Stimulated activated CD8-positive, alpha-beta memory T cell treated with anti-CD3 and anti-CD28 coated beads, Interleukin-4, amount 100 ng/mL, for 24 hours (primary cell): Measurements from ENCODE around the gene DOCK8.
"Not testable (repeated sequence)": the region's sequence is repeated elsewhere in the genome, so short reads cannot be mapped to it uniquely, and the experiment has no call there.

ENCODE experiments used
- DNase-seq: peaks from one replicate; pipeline ENCODE4 v3.0.0-alpha.2; 2020; ENCODE audit warnings: low read depth

Gene DOCK8

DNA sequence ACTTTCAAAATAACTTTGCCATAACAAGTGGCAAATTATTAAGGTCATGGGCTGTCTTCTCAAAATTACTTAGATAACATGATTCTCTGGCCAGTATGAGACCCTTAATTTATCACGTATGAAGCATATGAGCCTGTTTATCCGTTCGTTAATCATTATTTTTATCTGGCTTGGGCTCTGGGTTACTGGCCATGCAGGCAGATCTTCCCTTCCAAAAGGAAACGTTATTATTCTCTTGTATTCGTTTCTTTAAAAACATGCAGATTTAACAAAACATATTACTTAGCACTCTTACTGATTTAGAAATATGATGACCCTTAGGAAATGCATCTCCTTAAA is 148.6 kb downstream of the DOCK8 start:
- DNase-seq = no peak

DNA sequence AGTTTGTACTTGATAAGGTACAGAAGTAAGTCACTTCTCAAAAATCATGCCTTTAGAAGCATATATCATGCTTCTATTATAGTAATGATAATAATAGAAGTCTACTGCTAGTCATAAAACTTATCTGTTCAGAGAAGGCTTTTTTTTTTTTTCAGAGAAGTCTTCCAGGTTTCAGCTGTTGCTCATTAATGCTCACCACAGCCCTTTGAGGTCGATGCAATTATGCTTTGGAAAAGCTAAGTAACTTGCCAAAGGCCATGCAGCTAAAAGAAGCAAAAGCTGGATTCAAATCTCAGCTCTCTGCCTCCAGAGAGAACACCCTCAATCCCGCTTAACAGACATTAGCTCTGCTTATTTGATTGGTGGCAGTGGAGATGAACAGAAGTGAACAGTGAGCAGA is 150.8 kb downstream of the DOCK8 start:
- no peak for DNase-seq

DNA sequence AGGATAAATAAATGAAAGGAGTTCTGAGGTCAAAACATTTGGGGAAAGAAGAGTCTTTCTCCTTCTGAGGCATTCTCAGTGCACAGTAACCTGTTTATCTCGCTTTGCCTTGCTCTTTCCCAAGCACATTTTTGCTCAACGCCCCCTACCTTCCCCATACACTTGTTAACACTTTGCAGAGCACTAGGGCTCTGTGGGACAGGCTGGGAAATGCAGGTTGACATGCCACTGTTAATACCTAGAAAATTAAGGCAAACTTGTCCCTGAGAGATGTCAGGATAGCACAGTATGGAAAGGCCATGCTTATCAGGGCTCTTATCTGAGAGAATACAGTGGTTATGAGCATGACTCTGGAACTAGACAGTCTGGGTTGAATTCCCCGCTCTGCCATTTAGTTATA is 152.0 kb downstream of the DOCK8 start:
- no peak for DNase-seq

DNA sequence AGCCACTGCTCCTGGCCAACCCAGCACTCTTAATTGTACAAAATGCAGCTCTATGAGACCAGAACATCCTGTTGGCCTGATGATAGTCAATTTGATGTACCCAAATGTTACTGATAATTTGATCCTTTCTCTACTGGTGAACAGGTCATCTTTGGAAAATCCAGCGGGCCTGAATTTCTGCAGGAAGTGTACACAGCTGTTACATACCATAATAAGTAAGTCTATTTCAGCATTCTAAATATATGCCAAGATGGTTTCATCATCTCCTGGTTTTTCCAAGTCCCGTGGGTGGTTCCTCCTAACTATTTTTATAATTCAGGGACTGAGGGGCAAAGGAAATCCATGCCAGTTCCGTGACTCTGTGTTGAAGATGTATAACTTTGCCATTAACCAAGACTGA is 155.4 kb downstream of the DOCK8 start:
- DNase-seq = no peak

DNA sequence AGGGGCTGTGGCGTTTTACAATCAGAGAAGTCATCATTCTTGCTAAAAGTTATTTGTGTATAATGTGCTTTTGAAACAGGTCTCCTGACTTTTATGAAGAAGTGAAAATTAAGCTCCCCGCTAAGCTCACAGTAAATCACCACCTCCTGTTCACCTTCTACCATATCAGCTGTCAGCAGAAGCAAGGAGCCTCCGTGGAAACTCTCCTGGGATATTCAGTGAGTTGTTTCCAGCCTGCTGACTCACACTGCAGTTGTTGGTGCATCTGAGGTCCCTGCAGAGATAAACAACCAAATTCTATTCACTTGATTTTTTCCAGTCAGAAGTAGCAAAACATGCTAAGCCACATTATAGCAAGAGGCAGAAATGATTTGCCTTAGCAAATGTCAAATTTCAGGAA is 156.7 kb downstream of the DOCK8 start:
- no peak for DNase-seq

DNA sequence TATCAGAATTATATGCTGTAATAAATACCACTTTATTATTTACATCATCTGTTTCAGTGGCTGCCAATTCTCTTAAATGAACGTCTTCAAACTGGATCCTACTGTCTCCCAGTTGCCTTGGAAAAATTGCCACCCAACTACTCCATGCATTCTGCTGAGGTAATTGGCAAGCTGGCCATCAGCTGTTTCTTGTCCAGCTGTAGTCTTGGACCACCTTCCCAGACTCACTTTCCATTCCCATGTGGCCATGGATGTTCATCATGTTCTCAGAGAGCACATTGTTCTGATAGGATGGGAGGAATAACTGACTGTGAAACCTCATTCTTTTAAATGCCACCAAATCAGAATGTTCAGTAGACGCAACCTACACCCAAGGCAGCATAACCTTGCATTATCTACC is 157.5 kb downstream of the DOCK8 start:
- DNase-seq = no peak

DNA sequence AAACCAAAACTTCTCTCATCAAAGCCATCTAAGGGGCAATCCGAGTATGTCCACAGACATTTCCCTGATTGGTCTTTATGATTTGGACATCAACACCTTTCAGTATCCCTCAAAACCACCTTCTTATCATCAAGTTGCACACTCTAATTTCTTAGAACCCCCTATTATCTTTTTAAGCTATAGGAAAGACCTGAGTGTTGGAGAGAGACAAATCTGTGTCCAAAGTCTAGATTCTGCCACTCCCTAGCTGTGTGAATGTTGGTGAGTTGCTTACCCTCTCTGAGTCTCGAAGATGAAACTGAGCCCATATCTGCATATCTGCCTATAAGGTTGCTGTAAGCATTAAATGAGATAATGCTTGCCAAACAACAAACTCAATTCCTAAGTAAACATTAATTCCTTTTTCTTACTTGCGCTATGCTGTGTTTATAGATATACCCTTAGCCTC is 159.1 kb downstream of the DOCK8 start:
- DNase-seq = no peak

DNA sequence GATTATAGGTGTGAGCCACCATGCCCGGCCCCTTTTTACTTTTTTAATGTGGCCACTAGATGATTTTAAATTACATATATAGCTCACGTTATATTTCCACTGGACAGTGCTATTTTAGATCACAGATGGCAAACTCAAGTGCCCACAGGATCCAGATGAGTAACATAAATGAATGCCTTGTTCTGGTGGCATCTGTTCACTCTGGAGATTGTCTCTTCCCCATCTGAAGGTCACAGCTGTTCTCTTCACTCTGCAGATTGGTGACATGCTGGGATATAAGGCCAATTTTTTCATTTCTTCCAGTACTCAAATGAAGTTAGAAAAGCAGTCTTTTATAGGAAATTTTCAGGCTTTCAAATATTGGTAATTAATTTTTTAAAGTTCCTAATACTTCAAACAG is 160.1 kb downstream of the DOCK8 start:
- DNase-seq = no peak

DNA sequence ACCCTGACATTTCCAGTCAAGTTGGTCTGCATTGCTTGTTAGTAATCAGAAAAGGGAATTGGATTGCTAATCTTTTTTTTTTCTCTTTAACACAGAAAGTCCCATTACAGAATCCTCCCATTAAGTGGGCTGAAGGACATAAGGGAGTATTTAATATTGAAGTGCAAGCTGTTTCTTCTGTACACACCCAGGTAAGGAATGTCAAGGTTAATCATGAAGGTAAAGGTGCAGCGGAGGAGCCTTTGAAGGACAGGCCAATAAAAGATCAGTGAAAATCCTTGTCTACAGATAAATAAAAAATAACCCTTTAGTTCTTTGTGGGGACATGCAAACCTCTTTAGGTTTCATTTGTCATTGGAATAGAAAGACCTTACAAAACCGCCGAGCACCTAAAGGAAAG is 161.4 kb downstream of the DOCK8 start:
- no peak for DNase-seq

GRCh38 chr9:378263-378662 is 163.6 kb downstream of the DOCK8 start:
- no peak for DNase-seq

DNA sequence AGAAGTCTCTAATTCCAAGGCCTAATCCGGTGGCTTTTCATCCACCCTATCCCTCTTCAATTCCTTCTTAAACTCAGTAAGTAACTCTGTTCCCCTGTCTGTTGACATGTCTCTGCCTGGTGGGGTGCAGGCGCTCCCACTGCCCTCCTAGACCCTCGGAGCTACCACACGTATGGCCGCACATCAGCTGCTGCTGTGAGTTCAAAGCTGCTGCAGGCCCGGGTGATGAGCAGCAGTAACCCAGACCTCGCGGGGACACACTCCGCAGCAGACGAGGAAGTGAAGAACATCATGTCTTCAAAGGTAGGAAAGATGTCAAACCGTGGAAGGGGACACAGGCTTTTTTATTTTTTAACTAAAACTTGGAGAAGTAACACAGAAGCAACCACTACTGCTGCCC is 167.7 kb downstream of the DOCK8 start:
- DNase-seq = no peak

- DNase-seq = no peak
These were observed 171.2 kb downstream of the DOCK8 start for GRCh38 chr9:385818-386398.

DNA sequence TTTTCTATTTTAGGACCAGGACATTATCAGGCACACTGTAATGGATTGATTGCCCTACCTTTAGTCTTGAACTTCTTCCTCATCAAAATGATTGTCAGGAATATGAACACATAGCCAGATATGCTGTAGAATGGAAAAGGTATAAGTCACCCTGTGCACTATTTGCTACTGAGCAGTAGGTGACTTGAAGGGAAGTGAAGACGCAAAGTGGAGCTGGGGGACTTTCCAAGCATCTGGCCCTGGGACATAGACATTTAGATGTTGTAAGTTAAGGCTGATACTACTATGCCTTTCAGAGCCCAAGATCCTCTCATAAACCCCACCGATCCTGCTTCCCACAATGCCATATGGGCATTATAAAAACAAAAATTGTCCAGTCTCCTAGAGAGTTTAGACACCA is 174.5 kb downstream of the DOCK8 start:
- no peak for DNase-seq

DNA sequence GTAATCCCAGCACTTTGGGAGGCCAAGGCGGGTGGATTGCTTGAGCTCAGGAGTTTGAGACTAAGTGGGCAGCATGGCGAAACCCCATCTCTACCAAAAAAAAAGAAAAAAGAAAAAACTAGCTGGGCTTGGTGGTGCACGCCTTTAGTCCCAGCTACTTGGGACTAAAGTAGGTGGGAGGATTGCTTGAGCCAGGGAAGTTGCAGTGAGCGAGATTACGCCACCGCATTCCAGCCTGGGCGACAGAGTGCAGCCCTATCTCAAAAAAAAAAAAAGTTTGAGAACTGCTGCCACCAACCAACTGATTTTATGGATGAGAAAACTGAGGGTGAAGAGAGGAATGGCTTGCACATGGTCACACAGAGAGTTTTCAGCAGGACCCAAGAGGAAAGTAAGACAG is 175.1 kb downstream of the DOCK8 start:
- no peak for DNase-seq

DNA sequence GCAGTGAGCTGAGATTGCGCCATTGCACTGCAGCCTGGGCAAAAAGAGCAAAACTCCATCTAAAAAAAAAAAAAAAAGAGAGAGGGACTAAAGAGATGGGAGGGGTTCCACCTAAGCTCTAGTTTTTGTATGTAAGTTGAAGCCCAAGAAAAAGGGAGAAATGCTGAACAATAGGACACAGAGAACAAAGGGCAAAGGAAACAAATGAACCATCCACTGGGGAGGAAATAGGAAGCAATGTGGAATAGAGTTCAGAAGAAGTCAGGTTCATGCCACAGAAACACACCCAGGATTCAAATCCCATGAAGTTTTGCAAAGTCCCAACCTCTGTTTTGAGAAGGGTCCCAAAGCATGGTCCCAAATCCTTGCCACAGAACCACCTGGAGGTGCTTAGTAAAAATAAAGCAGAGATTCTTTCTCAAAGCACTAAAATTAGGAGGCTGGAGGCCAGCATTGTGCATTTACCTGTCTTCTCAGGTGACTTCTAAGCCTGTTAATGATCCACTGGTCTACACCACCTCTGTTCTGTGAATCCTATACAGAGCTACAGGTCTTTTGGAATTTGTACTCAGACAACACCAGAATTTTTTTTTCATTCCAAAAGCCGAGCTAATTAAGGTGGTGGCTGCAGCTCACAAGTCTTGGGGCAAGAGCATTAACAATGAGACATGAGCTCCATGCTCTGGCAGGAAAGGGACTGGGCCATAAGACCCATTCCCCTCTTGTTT is 177.6 kb downstream of the DOCK8 start:
- DNase-seq = no peak

DNA sequence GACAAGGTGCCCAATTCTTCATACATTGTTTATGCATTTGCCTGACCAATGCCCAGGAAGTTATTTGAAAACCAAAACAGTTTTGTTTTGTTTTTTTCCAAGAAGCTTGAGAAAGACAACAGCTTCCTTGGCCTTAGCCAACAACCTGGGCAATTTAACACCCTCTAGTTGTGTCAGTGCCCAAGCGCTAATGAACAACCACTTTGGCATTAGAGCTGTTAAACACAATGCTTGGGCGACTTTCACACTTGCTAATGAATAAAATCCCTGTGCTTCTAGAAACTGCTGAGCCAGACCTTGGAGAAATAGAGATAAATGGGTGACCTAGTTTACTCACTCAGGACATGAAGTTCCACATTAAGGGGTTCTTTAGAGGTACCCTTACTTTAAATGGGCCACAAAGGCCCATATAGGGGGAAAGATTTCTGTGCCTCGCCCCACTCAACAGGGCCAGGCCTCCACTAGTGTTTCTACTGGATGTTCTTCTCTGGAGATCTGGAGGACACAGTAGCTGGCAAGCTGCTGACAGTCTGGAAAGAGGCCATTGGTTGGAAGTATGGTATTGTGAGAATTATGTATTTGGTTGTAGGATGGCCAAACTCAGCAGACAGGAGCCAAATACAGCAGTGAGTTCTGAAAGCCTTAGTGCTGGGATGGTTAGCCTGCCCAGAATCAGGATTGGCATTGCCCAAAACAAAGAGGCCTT is 179.8 kb downstream of the DOCK8 start:
- no peak for DNase-seq

DNA sequence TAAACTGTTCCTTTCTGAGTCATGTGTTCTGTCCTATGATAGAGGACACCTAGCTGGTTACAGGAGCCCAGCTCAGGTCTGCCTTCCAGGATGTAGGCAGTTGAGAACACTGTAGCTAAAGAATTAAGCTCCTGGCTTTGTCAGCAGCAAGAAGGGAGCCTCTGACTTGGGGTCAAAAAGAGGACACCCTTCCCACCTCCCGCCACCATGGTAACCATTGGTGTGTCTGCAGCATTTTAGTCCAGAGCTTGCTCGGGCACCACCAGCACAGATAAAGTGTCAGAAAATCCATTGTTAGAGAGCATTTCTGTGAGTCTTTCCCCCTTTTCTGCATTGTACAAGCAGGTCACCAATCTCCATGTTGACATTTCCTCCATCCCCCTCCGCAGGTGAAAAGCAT is 181.7 kb downstream of the DOCK8 start:
- DNase-seq = no peak

- DNase-seq = no peak
These were observed 183.4 kb downstream of the DOCK8 start for GRCh38 chr9:398085-398484.

DNA sequence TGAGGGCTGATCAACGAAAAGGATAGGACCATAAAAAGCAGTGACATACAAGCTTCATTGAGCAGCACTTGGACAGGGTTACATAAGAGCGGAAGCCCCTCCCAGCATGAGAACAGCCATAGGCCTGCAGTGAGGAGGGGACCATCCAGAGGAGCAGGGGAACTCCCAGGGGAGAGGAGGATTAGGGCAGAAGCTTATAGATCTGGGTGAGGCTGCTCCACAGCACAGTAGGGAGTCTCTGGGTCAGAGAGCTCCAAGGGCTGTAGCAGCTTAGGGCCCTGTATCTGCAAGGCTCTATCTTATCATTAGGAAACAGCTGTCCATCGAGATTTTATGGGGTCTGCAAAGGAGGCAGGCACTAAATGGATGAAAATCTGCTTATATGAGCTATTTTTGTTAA is 186.6 kb downstream of the DOCK8 start:
- no peak for DNase-seq

GRCh38 chr9:404234-404633 is 189.6 kb downstream of the DOCK8 start:
- no peak for DNase-seq

DNA sequence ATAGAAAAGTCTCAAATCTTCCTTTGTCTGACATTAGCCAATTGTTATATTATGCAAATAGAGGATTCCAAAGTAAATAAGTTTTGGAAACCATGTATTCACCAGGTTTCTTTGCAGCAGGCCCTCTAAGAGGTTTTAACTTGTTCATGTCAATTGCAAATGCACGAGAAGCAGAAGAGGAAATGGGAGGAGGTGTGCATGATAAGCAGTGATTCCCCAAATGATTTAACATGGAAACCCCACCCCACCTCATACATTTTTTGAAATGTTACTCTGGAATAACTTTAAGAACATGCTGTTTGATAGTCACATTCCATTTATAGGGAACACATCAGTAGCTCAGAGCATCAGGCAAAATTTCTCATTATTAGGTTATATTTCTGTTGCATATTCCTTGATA is 190.7 kb downstream of the DOCK8 start:
- DNase-seq = no peak

DNA sequence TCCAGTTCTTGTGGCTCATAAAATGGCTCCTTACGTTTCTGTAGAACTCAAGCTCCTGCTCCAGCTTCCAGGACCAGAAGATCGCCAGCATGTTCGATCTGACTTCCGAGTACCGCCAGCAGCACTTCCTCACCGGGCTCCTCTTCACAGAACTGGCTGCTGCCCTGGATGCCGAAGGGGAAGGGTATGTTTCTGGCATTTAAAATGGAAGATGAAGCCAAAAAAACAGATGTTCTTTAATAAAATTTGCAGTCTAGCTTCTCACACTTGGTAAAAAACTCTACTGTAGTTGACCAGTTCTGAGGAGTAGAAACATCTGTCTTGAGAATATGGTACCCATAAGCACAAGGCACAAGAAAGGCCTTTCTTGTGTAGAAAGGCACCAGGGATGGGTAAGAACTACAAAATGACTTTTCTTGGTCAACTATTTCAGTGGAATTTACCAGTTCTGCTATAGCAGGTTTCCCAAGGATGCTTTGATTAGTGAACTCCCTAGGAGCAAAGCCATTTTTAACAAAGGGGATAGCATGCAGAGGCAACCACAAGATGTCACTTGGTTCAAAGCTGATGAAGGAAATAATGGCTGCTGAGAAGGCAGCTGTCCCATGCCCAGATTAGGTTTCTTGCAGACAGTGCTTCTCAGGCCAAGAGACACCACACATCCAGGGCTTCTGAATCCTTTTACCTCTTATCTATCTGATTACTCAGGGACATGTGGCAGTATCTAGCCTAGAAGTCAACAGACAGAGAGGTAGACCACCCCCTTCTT is 192.4 kb downstream of the DOCK8 start:
- no peak for DNase-seq

DNA sequence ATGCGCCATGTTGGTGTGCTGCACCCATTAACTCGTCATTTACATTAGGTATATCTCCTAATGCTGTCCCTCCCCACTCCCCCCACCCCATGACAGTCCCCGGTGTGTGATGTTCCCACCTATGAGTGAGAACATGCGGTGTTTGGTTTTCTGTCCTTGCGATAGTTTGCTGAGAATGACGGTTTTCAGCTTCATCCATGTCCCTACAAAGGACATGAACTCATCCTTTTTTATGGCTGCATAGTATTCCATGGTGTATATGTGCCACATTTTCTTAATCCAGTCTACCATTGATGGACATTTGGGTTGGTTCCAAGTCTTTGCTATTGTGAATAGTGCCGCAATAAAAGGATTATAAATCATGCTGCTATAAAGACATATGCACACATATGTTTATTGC is 195.0 kb downstream of the DOCK8 start:
- not testable (repeated sequence) for DNase-seq
